GM12878 (cell line): Measurements from ENCODE around the gene ERMN. TPM values are rescaled to one million over a fixed set of nuclear protein-coding genes. Genes with fewer than 3 reads are reported as not detected.

Experiments
- BCLAF1 ChIP-seq: fragments of 450-650 bp; IDR thresholded peaks from 2 replicates; pipeline ENCODE4 v1.6.1; 2017; ENCODE audit warnings: antibody characterized with exemption, mild to moderate bottlenecking, moderate library complexity
- JUNB ChIP-seq: IDR thresholded peaks from 2 replicates; pipeline ENCODE4 v1.6.1; 2016; ENCODE audit warnings: antibody characterized with exemption, mild to moderate bottlenecking
- NFIC ChIP-seq: IDR thresholded peaks from 2 replicates; pipeline ENCODE4 v1.6.1; 2012; ENCODE audit warnings: low read depth, mild to moderate bottlenecking, inconsistent platforms, low read length, moderate library complexity
- ZNF687 ChIP-seq: fragments of 450-650 bp; IDR thresholded peaks from 2 replicates; pipeline ENCODE4 v1.6.1; 2017; ENCODE audit warnings: mild to moderate bottlenecking, moderate library complexity
- polyA plus RNA-seq, 11 experiments: library from polyadenylated mRNA; depleted of rRNA in 4 of 11; unstranded in 6 of 11; stranded (reverse) in 5 of 11; fragments of >200 nt; fragmentation: Nextera tagmentation in 4 of 11; fragmentation: Illumina TruSeq in 1 of 11; extraction: Ambion mirVana in 4 of 11; extraction: Trizol in 1 of 11; gene quantifications; 1 replicate in 1 of 11; 2 replicates in 10 of 11; pipeline versions ENCODE4 v1.2.1 to v1.2.3, GENCODE V29; 2011 to 2016; ENCODE audit warnings: inconsistent platforms in 2 of 11, missing spikeins in 2 of 11, low read depth in 1 of 11
- total RNA-seq, 4 experiments: library from RNA; depleted of rRNA in 3 of 4; stranded (reverse); fragments of >200 nt in 3 of 4; fragmentation: Illumina TruSeq in 1 of 4; extraction: Trizol in 1 of 4; gene quantifications; 2 replicates each; pipeline versions ENCODE4 v1.2.1 to v1.2.3, GENCODE V29; 2013 to 2021

The ERMN gene
- total and polyA plus RNA-seq, 10 of the 15 experiments (the other 5 are each of a cell fraction or from before 2014, with no cell fraction given) = 0.26 to 5.3 (median 1.5) TPM

DNA sequence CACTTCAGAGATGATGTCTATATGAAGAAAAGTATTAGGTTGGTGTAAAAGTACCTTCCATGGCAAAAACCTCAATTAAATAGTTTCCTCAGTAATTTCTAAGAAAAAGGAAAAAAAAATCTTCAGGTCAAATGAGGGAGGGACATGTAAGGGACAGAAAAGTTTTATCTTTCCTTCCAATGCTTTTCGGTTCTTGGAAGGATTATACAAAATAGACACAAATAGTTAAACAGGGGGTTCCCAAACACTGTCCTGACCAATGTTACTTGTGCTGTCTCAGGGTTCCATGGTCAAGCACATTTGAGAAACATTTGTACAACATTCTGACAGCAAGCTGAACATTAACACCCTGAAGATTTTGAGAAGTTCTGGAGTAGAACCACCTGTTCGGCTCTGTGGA is 22.0 kb downstream of the ERMN start (continued):
- TF ChIP-seq BCLAF1 = no peak
- TF ChIP-seq JUNB = no peak
- TF ChIP-seq NFIC = no peak
- no peak for TF ChIP-seq ZNF687
